Heart left ventricle (tissue), 13 donors: Measurements from ENCODE around the gene FOXP1.

ENCODE experiments used
- POLR2A ChIP-seq, 2 donors: fragments of 450-650 bp; IDR thresholded peaks; one replicate each; pipeline ENCODE4 v1.6.1; 2017; ENCODE audit warnings: antibody characterized with exemption in 2 of 2, mild to moderate bottlenecking in 2 of 2, moderate library complexity in 2 of 2
- TF ChIP-seq, protein P1 (sequence below), 12 donors: fragments of 200-600 bp; sonication (generic) in 4 of 12; IDR thresholded peaks; one replicate each; pipeline versions ENCODE4 v1.5.0 to v1.8.0; 2018 to 2022; ENCODE audit warnings: antibody characterized with exemption in 12 of 12, mild to moderate bottlenecking in 5 of 12
- donor health status: ischemic (EF 13 %, LVEDD 7.1; RV severe dilation, severe dysfunction).
- donor health status: DM: no; HTN: yes; CAD: no.
- donor health status: DM: no; HTN: no; CAD: no.
- donor health status: ischemic (EF 25% LVEDD 6.9; RV normal size, moderate dysfunction).
- donor health status: ischemic (EF 25% LVEDD 5.7; RV mildly dilated, moderate dysfunction).
- donor health status: ischemic (EF 35%, LVEDD 5.7; RV mildly dilated, moderate dysfunction).
- donor health status: nonischemic (EF 11% LVEDD 7.7; RV severe dilation, severe dysfunction).
- donor health status: DM: yes; HTN: yes; CAD: no.
- donor health status: PGD.
- donor health status: ischemic (EF 29% LVEDD 5.4; RV normal size, mild dysfunction).
- donor health status: nonischemic (EF 23%, LVEDD 6.1; RV moderate dilation, normal function).

GRCh38 chr3:71466483-71466882, 117.0 kb downstream of the FOXP1 start:
- TF ChIP-seq, protein P1, sequence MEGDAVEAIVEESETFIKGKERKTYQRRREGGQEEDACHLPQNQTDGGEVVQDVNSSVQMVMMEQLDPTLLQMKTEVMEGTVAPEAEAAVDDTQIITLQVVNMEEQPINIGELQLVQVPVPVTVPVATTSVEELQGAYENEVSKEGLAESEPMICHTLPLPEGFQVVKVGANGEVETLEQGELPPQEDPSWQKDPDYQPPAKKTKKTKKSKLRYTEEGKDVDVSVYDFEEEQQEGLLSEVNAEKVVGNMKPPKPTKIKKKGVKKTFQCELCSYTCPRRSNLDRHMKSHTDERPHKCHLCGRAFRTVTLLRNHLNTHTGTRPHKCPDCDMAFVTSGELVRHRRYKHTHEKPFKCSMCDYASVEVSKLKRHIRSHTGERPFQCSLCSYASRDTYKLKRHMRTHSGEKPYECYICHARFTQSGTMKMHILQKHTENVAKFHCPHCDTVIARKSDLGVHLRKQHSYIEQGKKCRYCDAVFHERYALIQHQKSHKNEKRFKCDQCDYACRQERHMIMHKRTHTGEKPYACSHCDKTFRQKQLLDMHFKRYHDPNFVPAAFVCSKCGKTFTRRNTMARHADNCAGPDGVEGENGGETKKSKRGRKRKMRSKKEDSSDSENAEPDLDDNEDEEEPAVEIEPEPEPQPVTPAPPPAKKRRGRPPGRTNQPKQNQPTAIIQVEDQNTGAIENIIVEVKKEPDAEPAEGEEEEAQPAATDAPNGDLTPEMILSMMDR (IDR thresholded peaks at IDR 0.05): no peak
- no peak for TF ChIP-seq POLR2A (IDR thresholded peaks at IDR 0.05)
